Gastrocnemius medialis (tissue), 4 donors: ENCODE measurements around the gene MRPL32. TPM values are rescaled to one million over a fixed set of nuclear protein-coding genes. Genes with fewer than 3 reads are reported as not detected.
A peak's percentile ranks its signal among the peaks of the same experiment; 100 is the strongest.

Source experiments
- ATAC-seq, 2 donors: fragments of 150-250 bp; one replicate each; pipeline ENCODE4 v1.9.1; 2016
- DNase-seq, 2 donors: peaks; one replicate each; pipeline ENCODE4 v3.0.0-alpha.2; 2019
- H3K27ac ChIP-seq, 4 donors: fragments of 200-600 bp; sonication (generic); 1 replicate in 1 of 4; 2 replicates in 3 of 4; pipeline ENCODE4 v1.5.1; 2016 to 2018; ENCODE audit warnings: mild to moderate bottlenecking in 2 of 4, moderate library complexity in 1 of 4
- H3K27me3 ChIP-seq, 3 donors: fragments of 200-600 bp; sonication (generic) in 2 of 3; 1 replicate in 1 of 3; 2 replicates in 2 of 3; pipeline versions ENCODE4 v1.5.1 to v1.6.0; 2016 to 2019; ENCODE audit warnings: mild to moderate bottlenecking in 1 of 3, moderate library complexity in 1 of 3
- H3K36me3 ChIP-seq, 2 donors: fragments of 200-600 bp; sonication (generic) in 1 of 2; one replicate each; pipeline ENCODE4 v1.5.1; 2017 to 2018
- H3K4me1 ChIP-seq, 2 donors: fragments of 200-600 bp; sonication (generic) in 1 of 2; one replicate each; pipeline ENCODE4 v1.5.1; 2016 to 2017; ENCODE audit warnings: mild to moderate bottlenecking in 2 of 2
- H3K4me3 ChIP-seq, 4 donors: fragments of 200-600 bp; sonication (generic) in 3 of 4; 1 replicate in 1 of 4; 2 replicates in 3 of 4; pipeline ENCODE4 v1.5.1; 2016 to 2019; ENCODE audit warnings: mild to moderate bottlenecking in 2 of 4
- H3K9me3 ChIP-seq, 3 donors: fragments of 200-600 bp; sonication (generic) in 2 of 3; 1 replicate in 1 of 3; 2 replicates in 2 of 3; pipeline ENCODE4 v1.5.1; 2016 to 2019
- POLR2A ChIP-seq, 2 donors: fragments of 450-650 bp; IDR thresholded peaks; one replicate each; pipeline ENCODE4 v1.6.1; 2017; ENCODE audit warnings: antibody characterized with exemption in 2 of 2, mild to moderate bottlenecking in 2 of 2, moderate library complexity in 2 of 2
- in situ Hi-C, 4 donors: fragments of 200-750 bp; cut with MboI; loops; one replicate each; pipeline versions ENCODE4 v1.15.0 to v1.8.0; 2017; ENCODE audit warnings: low sequenced_read_pairs in 4 of 4
- intact Hi-C: fragments of 100-400 bp; cut with DNase I; formaldehyde crosslinking; loops from one replicate; pipeline ENCODE4 v1.15.1; 2023; ENCODE audit warnings: low total_unique reads
- total RNA-seq, 4 donors: library from RNA; depleted of rRNA; stranded (reverse); fragments of >200 nt; gene quantifications; one replicate each; pipeline versions ENCODE4 v1.1.0 to v1.2.3, GENCODE V29; 2016
- TF ChIP-seq, protein P1 (sequence below), 5 experiments: fragments of 450-650 bp in 3 of 5; fragments of 200-600 bp in 2 of 5; sonication (generic) in 2 of 5; IDR thresholded peaks in 4 of 5; conservative IDR thresholded peaks in 1 of 5; 1 replicate in 4 of 5; 2 replicates in 1 of 5; pipeline ENCODE4 v1.5.1; 2016 to 2019; ENCODE audit warnings: antibody characterized with exemption in 5 of 5, mild to moderate bottlenecking in 3 of 5, moderate library complexity in 3 of 5

The MRPL32 gene
- total RNA-seq, 4 donors from 2014 or later: 42.6 to 59.2 (median 56.8) TPM

DNA sequence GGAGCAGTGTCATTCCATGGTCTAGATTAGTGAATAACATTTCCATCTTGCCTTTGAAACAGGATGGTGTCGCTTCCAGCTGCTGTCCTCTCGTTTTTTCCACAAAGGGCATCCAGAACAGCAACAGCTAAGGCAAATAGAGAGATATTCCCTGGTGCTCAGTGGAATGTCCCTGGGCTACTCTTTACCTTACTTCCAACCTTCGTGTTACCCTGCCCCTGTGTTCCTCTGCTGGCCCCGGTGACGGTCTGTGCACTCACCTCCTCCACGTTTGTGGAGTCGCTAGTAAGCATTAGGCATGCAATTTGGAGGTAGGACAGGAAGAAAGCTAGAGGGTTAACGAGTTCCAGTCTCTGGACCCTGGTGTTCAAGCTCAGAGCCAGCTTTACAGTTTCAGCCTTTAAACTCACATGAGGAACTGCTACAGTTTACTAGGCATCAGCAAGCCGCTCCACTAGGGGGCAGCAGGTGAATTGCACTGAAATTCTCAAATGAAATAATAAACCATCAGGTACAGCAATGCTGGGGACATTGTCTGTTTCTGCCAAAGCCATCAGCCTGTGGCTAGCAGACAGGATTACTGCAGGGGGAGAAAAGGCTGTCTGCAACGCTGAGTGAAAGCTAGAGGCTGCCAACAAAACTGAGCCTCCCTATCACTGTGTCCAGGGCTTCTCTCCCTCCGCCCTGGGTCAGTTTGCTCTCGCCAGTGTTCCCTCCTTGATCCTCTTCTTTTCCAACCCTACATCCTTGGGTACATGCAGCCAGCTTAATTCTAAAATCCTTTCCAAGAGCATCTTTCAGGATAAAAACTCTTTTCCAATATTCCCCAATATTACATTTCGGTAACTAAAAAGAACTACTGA is 9.0 kb downstream of the MRPL32 start:
- Histone ChIP-seq H3K36me3 (peaks cover 0 to 35% of the 10 kb centered on the region in 2 donors), H3K9me3 (no peaks in the 10 kb centered on the region), H3K4me1 (no peaks in the 10 kb centered on the region), H3K27me3 (no peaks in the 10 kb centered on the region), H3K4me3 (no peak overlapping the region), H3K27ac (no peak overlapping the region)
- in situ Hi-C loops (loop anchor here in 2 of 4 donors (25.0 kb wide), 3 partner anchors 521 to 896 kb away; no protein-coding TSS in a partner anchor), intact Hi-C loops (no loop called here)
- peak; percentile 28 to 55 for DNase-seq
- ATAC-seq: peak in 1 of 2 donors; percentile 72
- TF ChIP-seq POLR2A (IDR thresholded peaks at IDR 0.05): no peak
- TF ChIP-seq, protein P1, sequence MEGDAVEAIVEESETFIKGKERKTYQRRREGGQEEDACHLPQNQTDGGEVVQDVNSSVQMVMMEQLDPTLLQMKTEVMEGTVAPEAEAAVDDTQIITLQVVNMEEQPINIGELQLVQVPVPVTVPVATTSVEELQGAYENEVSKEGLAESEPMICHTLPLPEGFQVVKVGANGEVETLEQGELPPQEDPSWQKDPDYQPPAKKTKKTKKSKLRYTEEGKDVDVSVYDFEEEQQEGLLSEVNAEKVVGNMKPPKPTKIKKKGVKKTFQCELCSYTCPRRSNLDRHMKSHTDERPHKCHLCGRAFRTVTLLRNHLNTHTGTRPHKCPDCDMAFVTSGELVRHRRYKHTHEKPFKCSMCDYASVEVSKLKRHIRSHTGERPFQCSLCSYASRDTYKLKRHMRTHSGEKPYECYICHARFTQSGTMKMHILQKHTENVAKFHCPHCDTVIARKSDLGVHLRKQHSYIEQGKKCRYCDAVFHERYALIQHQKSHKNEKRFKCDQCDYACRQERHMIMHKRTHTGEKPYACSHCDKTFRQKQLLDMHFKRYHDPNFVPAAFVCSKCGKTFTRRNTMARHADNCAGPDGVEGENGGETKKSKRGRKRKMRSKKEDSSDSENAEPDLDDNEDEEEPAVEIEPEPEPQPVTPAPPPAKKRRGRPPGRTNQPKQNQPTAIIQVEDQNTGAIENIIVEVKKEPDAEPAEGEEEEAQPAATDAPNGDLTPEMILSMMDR (IDR thresholded peaks at IDR 0.05 in 4 of 5, conservative IDR thresholded peaks at IDR 0.05 in 1 of 5): peak; percentile 36 to 80 (median 61)

DNA sequence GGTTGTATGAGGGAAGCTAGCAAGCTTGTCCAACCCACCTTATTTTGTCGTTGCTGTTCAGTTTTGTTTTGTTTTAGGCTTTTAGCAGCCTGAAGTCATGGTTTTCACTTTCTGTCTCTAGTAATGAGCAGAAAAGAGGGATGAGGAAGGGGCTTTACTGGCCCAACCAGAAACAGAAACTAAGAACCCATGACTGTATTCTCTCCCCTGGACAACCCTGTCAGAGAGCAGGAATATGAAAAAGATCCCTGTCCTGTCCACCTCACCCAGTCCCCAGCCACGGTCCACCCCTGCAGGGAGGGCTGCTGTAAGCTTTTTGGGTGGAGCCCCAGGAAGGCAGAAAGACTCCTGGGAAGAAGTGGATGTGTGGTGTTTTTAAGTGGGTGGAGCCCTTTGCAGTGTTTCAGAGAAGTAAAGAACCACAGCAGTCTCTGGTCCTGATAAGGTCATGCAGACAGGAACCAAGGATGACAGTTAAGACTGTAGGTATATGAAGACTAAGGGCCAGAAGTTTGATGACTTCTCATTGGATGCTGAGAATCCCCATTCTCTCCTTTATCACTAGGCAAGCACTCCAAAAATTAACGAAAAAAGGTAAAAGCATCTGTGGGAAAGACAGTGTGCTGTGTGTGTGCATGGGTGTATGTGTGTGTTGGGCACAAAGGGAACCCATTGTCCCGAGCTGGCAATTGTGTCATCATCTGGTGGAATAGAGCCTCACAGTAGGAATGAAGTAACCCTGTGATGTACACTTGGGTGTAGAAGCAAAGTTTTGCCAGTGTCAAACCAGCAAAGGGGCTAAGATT is 13.8 kb downstream of the MRPL32 start:
- no peaks in the 10 kb centered on the region for H3K27me3 ChIP-seq
- H3K4me3 ChIP-seq: no peak overlapping the region
- intact Hi-C loops: no loop called here
- DNase-seq (no peak), ATAC-seq (no peak)
- H3K4me1 ChIP-seq: no peaks in the 10 kb centered on the region
- TF ChIP-seq POLR2A (IDR thresholded peaks at IDR 0.05): no peak
- TF ChIP-seq, protein P1 (IDR thresholded peaks at IDR 0.05 in 4 of 5, conservative IDR thresholded peaks at IDR 0.05 in 1 of 5): no peak
- H3K27ac ChIP-seq: no peak overlapping the region
- no peaks in the 10 kb centered on the region for H3K36me3 ChIP-seq
- no peaks in the 10 kb centered on the region for H3K9me3 ChIP-seq
- in situ Hi-C loops: loop anchor here in 2 of 4 donors (25.0 kb wide), 3 partner anchors 516 to 891 kb away; no protein-coding TSS in a partner anchor

DNA sequence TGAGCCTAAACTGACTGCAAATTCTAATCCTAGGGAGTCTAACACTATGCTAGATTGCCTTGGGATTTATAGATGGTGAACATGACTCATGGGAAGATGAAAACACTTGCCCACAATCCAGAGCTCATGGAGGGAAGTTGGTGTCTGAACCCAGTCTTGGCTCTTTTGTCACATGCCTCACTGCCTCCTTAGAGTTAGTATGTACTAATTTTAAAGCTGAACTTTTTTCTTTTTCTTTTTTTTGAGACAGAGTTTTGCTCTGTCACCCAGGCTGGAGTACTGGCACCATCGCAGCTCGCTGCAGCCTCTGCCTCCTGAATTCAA is 14.4 kb downstream of the MRPL32 start:
- Histone ChIP-seq H3K27ac (no peak overlapping the region), H3K9me3 (no peaks in the 10 kb centered on the region), H3K4me1 (no peaks in the 10 kb centered on the region), H3K4me3 (no peak overlapping the region), H3K36me3 (no peaks in the 10 kb centered on the region), H3K27me3 (no peaks in the 10 kb centered on the region)
- ATAC-seq (no peak), DNase-seq (no peak)
- no peak for TF ChIP-seq POLR2A (IDR thresholded peaks at IDR 0.05)
- TF ChIP-seq, protein P1 (IDR thresholded peaks at IDR 0.05 in 4 of 5, conservative IDR thresholded peaks at IDR 0.05 in 1 of 5): no peak
- in situ Hi-C loops (loop anchor here in 2 of 4 donors (25.0 kb wide), 3 partner anchors 516 to 891 kb away; no protein-coding TSS in a partner anchor), intact Hi-C loops (no loop called here)

DNA sequence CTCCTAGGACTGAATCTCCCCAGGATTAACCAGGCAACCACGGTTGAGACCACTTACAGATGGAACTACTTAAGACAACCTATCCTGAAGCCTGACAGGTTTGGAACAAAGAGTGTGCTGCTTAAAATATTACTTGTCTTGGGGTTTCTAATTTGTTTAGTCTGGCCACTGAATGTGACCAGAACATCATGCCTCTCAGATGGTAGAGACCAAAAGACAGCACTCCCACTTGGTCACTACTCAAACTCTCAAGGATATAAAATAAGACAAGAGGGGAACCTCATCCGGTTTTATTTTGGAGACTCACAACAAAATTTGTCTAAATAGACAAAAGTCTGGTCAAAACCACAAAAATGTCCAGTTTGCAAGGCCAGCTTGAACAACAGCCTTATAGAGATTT is 15.3 kb downstream of the MRPL32 start:
- no peaks in the 10 kb centered on the region for H3K9me3 ChIP-seq
- DNase-seq: no peak
- TF ChIP-seq POLR2A (IDR thresholded peaks at IDR 0.05): no peak
- TF ChIP-seq, protein P1 (IDR thresholded peaks at IDR 0.05 in 4 of 5, conservative IDR thresholded peaks at IDR 0.05 in 1 of 5): no peak
- in situ Hi-C loops: loop anchor here in 2 of 4 donors (25.0 kb wide), 3 partner anchors 515 to 890 kb away; no protein-coding TSS in a partner anchor
- no peak overlapping the region for H3K4me3 ChIP-seq
- ATAC-seq: no peak
- H3K4me1 ChIP-seq: no peaks in the 10 kb centered on the region
- H3K27ac ChIP-seq: no peak overlapping the region
- intact Hi-C loops: no loop called here
- H3K27me3 ChIP-seq: no peaks in the 10 kb centered on the region
- no peaks in the 10 kb centered on the region for H3K36me3 ChIP-seq
